GM19035 (cell line): ENCODE data around the gene LTBP1.
"Not testable (repeated sequence)": the region's sequence is repeated elsewhere in the genome, so short reads cannot be mapped to it uniquely, and the experiment has no call there.

ENCODE experiments used
- ATAC-seq: cut with Tn5 transposase; IDR thresholded peaks from one replicate; pipeline ENCODE4 v1.9.1; 2021; ENCODE audit not compliant: unreplicated experiment

The LTBP1 gene

GRCh38 chr2:33038230-33038629 lies 91.5 kb downstream of the LTBP1 start:
- ATAC-seq = no peak

GRCh38 chr2:33038799-33039198 lies 92.0 kb downstream of the LTBP1 start:
- no peak for ATAC-seq

- ATAC-seq = no peak
These were observed 93.8 kb downstream of the LTBP1 start for GRCh38 chr2:33040541-33040940.

GRCh38 chr2:33042265-33042664 lies 95.5 kb downstream of the LTBP1 start:
- ATAC-seq = no peak

GRCh38 chr2:33042819-33043218 lies 96.1 kb downstream of the LTBP1 start:
- ATAC-seq = no peak

GRCh38 chr2:33047939-33048338 lies 101.2 kb downstream of the LTBP1 start:
- ATAC-seq = no peak

- no peak for ATAC-seq
These were observed 105.0 kb downstream of the LTBP1 start for GRCh38 chr2:33051586-33052360.

GRCh38 chr2:33052361-33052735 lies 105.6 kb downstream of the LTBP1 start:
- ATAC-seq = no peak

GRCh38 chr2:33052795-33053194 lies 106.0 kb downstream of the LTBP1 start:
- not testable (repeated sequence) for ATAC-seq

GRCh38 chr2:33056170-33056569 lies 109.4 kb downstream of the LTBP1 start:
- no peak for ATAC-seq

GRCh38 chr2:33057307-33058028 lies 110.7 kb downstream of the LTBP1 start:
- not testable (repeated sequence) for ATAC-seq

GRCh38 chr2:33058716-33059470 lies 112.1 kb downstream of the LTBP1 start:
- ATAC-seq = no peak

- no peak for ATAC-seq
These were observed 112.9 kb downstream of the LTBP1 start for GRCh38 chr2:33059471-33060156.

GRCh38 chr2:33060405-33060804 lies 113.7 kb downstream of the LTBP1 start:
- no peak for ATAC-seq

- ATAC-seq = no peak
These were observed 116.0 kb downstream of the LTBP1 start for GRCh38 chr2:33062665-33063250.

GRCh38 chr2:33064349-33064801 lies 117.6 kb downstream of the LTBP1 start:
- ATAC-seq = no peak

- ATAC-seq = no peak
These were observed 120.8 kb downstream of the LTBP1 start for GRCh38 chr2:33067598-33067997.

GRCh38 chr2:33068261-33068660 lies 121.5 kb downstream of the LTBP1 start:
- no peak for ATAC-seq

GRCh38 chr2:33069894-33070651 lies 123.3 kb downstream of the LTBP1 start:
- peak; percentile 64 for ATAC-seq

GRCh38 chr2:33071591-33071990 lies 124.8 kb downstream of the LTBP1 start:
- ATAC-seq = no peak
